Ovary (tissue), 3 donors: ENCODE results near the gene MED14.

ENCODE experiments used
- EP300 ChIP-seq: sonication (generic); formaldehyde crosslinking; IDR thresholded peaks from one replicate; pipeline ENCODE4 v1.6.1; 2017; ENCODE audit warnings: antibody characterized with exemption
- POLR2A ChIP-seq: fragments of 450-650 bp; IDR thresholded peaks from one replicate; pipeline ENCODE4 v1.6.1; 2017; ENCODE audit warnings: antibody characterized with exemption, mild to moderate bottlenecking, moderate library complexity
- TF ChIP-seq, protein P1 (sequence below), 3 donors: fragments of 450-650 bp in 2 of 3; fragments of 200-600 bp in 1 of 3; IDR thresholded peaks; one replicate each; pipeline versions ENCODE4 v1.5.1 to v1.8.0; 2016 to 2022; ENCODE audit warnings: antibody characterized with exemption in 3 of 3, mild to moderate bottlenecking in 1 of 3
- donor health status: DM: no; HTN: no; CAD: no.

DNA sequence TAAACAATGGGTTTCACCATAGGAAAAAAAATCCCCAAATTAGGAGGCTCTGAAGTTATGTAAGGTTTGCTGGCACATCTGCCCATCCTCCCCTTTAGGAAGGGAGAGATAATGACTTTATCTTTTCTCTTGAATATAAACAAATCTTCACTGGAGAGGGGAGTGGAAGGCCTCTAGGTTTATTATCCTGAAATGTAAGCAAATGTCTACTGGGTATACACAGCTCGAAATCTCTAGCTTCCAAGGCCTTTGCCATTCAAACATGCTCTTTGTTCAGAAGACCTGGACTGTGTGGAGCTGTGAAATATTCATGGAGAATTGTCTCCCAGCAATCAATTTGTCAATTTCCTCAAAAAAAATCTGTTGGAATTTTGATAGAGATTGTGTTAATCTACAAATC, 21.7 kb upstream of the MED14 start:
- TF ChIP-seq, protein P1, sequence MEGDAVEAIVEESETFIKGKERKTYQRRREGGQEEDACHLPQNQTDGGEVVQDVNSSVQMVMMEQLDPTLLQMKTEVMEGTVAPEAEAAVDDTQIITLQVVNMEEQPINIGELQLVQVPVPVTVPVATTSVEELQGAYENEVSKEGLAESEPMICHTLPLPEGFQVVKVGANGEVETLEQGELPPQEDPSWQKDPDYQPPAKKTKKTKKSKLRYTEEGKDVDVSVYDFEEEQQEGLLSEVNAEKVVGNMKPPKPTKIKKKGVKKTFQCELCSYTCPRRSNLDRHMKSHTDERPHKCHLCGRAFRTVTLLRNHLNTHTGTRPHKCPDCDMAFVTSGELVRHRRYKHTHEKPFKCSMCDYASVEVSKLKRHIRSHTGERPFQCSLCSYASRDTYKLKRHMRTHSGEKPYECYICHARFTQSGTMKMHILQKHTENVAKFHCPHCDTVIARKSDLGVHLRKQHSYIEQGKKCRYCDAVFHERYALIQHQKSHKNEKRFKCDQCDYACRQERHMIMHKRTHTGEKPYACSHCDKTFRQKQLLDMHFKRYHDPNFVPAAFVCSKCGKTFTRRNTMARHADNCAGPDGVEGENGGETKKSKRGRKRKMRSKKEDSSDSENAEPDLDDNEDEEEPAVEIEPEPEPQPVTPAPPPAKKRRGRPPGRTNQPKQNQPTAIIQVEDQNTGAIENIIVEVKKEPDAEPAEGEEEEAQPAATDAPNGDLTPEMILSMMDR (IDR thresholded peaks at IDR 0.05) = no peak
- TF ChIP-seq POLR2A (no peak), EP300 (no peak)
